Spleen (tissue), 11 donors: ENCODE data around the gene CD93. TPM values are rescaled to one million over a fixed set of nuclear protein-coding genes. Genes with fewer than 3 reads are reported as not detected.

Experiments
- DNase-seq: peaks from one replicate; pipeline ENCODE4 v3.0.0-alpha.2; 2020
- H3K27ac ChIP-seq, 8 donors: fragments of 200-600 bp; sonication (generic) in 7 of 8; 1 replicate in 4 of 8; 2 replicates in 4 of 8; pipeline versions ENCODE4 v1.5.0 to v1.8.0; 2016 to 2021; ENCODE audit warnings: inconsistent platforms in 4 of 8, mild to moderate bottlenecking in 4 of 8, moderate library complexity in 1 of 8
- H3K27me3 ChIP-seq, 7 donors: fragments of 200-600 bp; sonication (generic) in 6 of 7; replicated peaks in 1 of 7; 1 replicate in 4 of 7; 2 replicates in 3 of 7; pipeline versions ENCODE4 v1.5.0 to v1.8.0; 2016 to 2021; ENCODE audit warnings: inconsistent platforms in 3 of 7, mild to moderate bottlenecking in 1 of 7
- H3K36me3 ChIP-seq, 6 donors: fragments of 200-600 bp; sonication (generic) in 5 of 6; 1 replicate in 4 of 6; 2 replicates in 2 of 6; pipeline versions ENCODE4 v1.5.0 to v1.8.0; 2016 to 2021; ENCODE audit warnings: inconsistent platforms in 2 of 6
- H3K4me1 ChIP-seq, 6 donors: fragments of 200-600 bp; sonication (generic) in 5 of 6; 1 replicate in 3 of 6; 2 replicates in 3 of 6; pipeline versions ENCODE4 v1.5.0 to v1.8.0; 2016 to 2021; ENCODE audit warnings: inconsistent platforms in 3 of 6
- H3K4me3 ChIP-seq, 8 donors: fragments of 200-600 bp; sonication (generic) in 7 of 8; 1 replicate in 4 of 8; 2 replicates in 4 of 8; pipeline versions ENCODE4 v1.5.0 to v1.8.0; 2016 to 2021; ENCODE audit warnings: inconsistent platforms in 4 of 8, mild to moderate bottlenecking in 4 of 8, moderate library complexity in 2 of 8
- H3K9me3 ChIP-seq, 8 donors: fragments of 200-600 bp; sonication (generic) in 7 of 8; 1 replicate in 4 of 8; 2 replicates in 4 of 8; pipeline versions ENCODE4 v1.5.0 to v1.8.0; 2016 to 2021; ENCODE audit warnings: inconsistent platforms in 4 of 8
- POLR2A ChIP-seq, 3 donors: fragments of 450-650 bp; IDR thresholded peaks; one replicate each; pipeline ENCODE4 v1.5.1; 2017; ENCODE audit warnings: antibody characterized with exemption in 3 of 3, mild to moderate bottlenecking in 1 of 3
- POLR2AphosphoS5 ChIP-seq, 3 donors: sonication (generic); formaldehyde crosslinking; IDR thresholded peaks; one replicate each; pipeline ENCODE4 v1.5.1; 2017; ENCODE audit warnings: antibody characterized with exemption in 3 of 3
- WGBS, 5 donors: extraction: QIAGEN DNeasy Blood & Tissue Kit in 3 of 5; methylation state at CpG; one replicate each; pipeline versions ENCODE4 v1.1.5 to v1.1.7; 2013 to 2018; 5-methylcytosine and 5-hydroxymethylcytosine counted together
- intact Hi-C: fragments of 100-400 bp; cut with DNase I; formaldehyde crosslinking; loops from one replicate; pipeline ENCODE4 v1.15.0; 2023; ENCODE audit warnings: low total_unique reads
- polyA plus RNA-seq, 3 donors: library from polyadenylated mRNA; stranded (reverse); fragments of 200-250 nt; gene quantifications; one replicate each; pipeline ENCODE4 v1.2.1, GENCODE V29; 2013
- total RNA-seq, 7 donors: library from RNA; depleted of rRNA in 3 of 7; stranded (reverse); fragments of >200 nt in 3 of 7; fragmentation: NEBNext Ultra II Directional in 4 of 7; extraction: Animal tissue kit (Norgen Biotek cat#: 25700) in 4 of 7; gene quantifications; one replicate each; pipeline versions ENCODE4 v1.1.0 to v1.2.1, GENCODE V29; 2016 to 2021
- TF ChIP-seq, protein P1 (sequence below), 11 experiments: fragments of 200-600 bp in 7 of 11; fragments of 450-650 bp in 4 of 11; sonication (generic) in 4 of 11; IDR thresholded peaks in 8 of 11; conservative IDR thresholded peaks in 3 of 11; 1 replicate in 7 of 11; 2 replicates in 4 of 11; pipeline versions ENCODE4 v1.4.0 to v1.8.0; 2016 to 2021; ENCODE audit warnings: antibody characterized with exemption in 11 of 11, inconsistent platforms in 4 of 11, mild to moderate bottlenecking in 1 of 11
- donor health status: healthy with polysubstance abuse.
- donor health status: DM: no; HTN: no; CAD: no; lungs with moderate emphysema.
- donor health status: DM: no; HTN: no; CAD: no.
- donor health status: Bipolar disorder and iron deficiency.
- donor health status: healthy.
- donor health status: DM: no; HTN: no; CAD: no.
- donor health status: DM: yes; HTN: yes; CAD: no.

The CD93 gene
- total and polyA plus RNA-seq, 10 donors = 4.1 to 103 (median 62.5) TPM

DNA sequence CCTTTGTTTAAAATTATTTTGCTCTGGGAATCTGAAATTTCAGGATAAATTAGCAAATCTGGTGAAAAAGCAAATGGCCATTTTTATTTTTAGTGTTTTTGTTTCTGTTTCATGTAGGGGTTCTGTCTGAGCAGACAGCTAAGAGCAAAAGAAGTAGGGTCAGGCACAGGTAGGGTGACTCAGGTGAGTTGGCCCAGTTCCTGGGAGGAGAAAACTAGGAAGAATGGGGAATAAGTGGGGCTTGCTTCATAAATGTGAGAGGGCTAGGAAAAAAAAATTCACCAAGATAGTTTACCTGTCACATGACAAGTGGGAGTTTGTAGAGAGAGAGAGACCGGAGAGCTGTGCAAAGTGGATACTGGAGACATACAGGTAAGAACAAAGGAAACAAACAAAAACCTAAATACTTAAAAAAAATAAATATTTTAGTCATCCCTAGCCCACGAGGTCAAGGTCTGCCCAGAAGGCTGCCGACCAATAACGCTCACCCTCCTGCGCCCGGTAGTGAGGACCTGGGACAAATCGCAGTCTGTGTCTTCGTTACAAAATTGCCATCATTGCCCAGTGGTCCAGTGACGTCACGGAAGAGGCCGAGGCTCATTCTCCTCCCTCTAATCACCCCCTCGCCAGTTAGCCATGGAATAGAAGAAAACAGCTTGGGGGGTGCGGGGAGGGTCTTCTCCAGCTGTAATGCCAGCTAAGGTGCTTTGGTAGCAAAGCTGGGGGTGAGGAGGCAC is 39.0 kb downstream of the CD93 start:
- intact Hi-C loops = loop anchor here (5.0 kb wide), 1 partner anchor 355 kb away; no protein-coding TSS in a partner anchor
- TF ChIP-seq POLR2A (IDR thresholded peaks at IDR 0.05) (no peak), POLR2AphosphoS5 (IDR thresholded peaks at IDR 0.05) (no peak)
- TF ChIP-seq, protein P1, sequence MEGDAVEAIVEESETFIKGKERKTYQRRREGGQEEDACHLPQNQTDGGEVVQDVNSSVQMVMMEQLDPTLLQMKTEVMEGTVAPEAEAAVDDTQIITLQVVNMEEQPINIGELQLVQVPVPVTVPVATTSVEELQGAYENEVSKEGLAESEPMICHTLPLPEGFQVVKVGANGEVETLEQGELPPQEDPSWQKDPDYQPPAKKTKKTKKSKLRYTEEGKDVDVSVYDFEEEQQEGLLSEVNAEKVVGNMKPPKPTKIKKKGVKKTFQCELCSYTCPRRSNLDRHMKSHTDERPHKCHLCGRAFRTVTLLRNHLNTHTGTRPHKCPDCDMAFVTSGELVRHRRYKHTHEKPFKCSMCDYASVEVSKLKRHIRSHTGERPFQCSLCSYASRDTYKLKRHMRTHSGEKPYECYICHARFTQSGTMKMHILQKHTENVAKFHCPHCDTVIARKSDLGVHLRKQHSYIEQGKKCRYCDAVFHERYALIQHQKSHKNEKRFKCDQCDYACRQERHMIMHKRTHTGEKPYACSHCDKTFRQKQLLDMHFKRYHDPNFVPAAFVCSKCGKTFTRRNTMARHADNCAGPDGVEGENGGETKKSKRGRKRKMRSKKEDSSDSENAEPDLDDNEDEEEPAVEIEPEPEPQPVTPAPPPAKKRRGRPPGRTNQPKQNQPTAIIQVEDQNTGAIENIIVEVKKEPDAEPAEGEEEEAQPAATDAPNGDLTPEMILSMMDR (IDR thresholded peaks at IDR 0.05 in 8 of 11, conservative IDR thresholded peaks at IDR 0.05 in 3 of 11) = no peak
- Histone ChIP-seq H3K36me3 (peaks cover 0 to 13% (median 0%) of the 10 kb centered on the region in 6 donors), H3K4me1 (peaks cover 0 to 92% (median 49%) of the 10 kb centered on the region in 6 donors), H3K27ac (peak overlapping the region; percentile 88 to 96 (median 91)), H3K27me3 (peaks cover 0 to 64% (median 29%) of the 10 kb centered on the region in 7 donors), H3K9me3 (no peaks in the 10 kb centered on the region), H3K4me3 (peak overlapping the region; percentile 42 to 77 (median 57))
- 53 to 63% (median 56%) methylated on average over 13 of the region's 13 CpGs for WGBS, 5 donors
- DNase-seq = no peak

DNA sequence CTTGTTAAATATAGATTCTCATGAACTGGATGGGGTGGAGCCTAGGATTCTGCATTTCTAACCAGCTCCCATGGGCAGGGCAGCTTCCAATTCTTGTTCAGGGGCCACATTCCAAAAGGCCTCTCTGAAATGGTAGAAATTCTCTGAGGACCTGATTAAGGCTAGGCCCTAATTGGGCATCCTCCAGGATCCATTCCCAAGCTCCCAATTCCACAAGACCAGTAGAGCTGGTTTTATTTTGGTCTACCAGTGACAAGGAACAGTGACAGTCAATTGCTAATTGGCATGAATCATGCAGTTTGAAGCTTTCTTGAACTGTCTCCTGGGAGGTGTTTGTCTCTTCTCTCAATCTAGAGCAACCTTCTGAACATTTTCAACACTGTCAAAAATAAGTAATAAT is 39.7 kb downstream of the CD93 start:
- Histone ChIP-seq H3K27ac (peak overlapping the region in 4 of 8 donors; percentile 91 to 96 (median 92)), H3K4me3 (peak overlapping the region; percentile 42 to 77 (median 57))

DNA sequence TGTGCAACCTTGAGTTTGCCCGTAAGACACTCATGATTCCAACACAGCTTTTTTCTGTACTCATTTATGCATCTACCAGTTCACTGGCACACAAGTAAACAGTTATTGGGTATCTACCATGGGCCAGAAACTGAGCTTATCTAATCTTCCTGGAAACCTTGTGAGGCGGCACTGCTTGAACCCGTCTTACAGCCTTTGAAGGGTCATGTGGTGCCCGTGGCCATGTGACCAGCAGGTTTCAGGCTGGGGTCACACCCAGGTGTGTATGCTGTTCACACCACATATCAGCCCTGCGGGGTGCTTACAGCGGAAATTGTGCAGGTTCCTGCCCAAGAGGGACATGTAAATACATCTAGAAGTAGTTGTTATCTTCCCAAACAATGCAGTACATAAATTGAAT is 42.7 kb downstream of the CD93 start:
- WGBS, 5 donors = 60 to 80% (median 75%) methylated on average over 6 of the region's 6 CpGs
- Histone ChIP-seq H3K4me3 (no peak overlapping the region), H3K9me3 (no peaks in the 10 kb centered on the region), H3K27ac (no peak overlapping the region), H3K36me3 (peaks cover 0 to 13% (median 0%) of the 10 kb centered on the region in 6 donors), H3K4me1 (peaks cover 0 to 58% (median 24%) of the 10 kb centered on the region in 6 donors), H3K27me3 (peaks cover 0 to 49% (median 10%) of the 10 kb centered on the region in 7 donors)
- TF ChIP-seq, protein P1 (IDR thresholded peaks at IDR 0.05 in 8 of 11, conservative IDR thresholded peaks at IDR 0.05 in 3 of 11) = no peak
- no peak for TF ChIP-seq POLR2A (IDR thresholded peaks at IDR 0.05)
- TF ChIP-seq POLR2AphosphoS5 (IDR thresholded peaks at IDR 0.05) = no peak
- intact Hi-C loops = no loop called here
- DNase-seq = no peak

More for the DNA sequence above, 39.7 kb downstream of the CD93 start:
- peaks cover 0 to 13% (median 0%) of the 10 kb centered on the region in 6 donors for H3K36me3 ChIP-seq
- DNase-seq = no peak
- intact Hi-C loops = loop anchor here (5.0 kb wide), 1 partner anchor 354 kb away; no protein-coding TSS in a partner anchor
- H3K4me1 ChIP-seq = peaks cover 0 to 88% (median 49%) of the 10 kb centered on the region in 6 donors
- no peaks in the 10 kb centered on the region for H3K9me3 ChIP-seq
- peaks cover 0 to 60% (median 29%) of the 10 kb centered on the region in 7 donors for H3K27me3 ChIP-seq
- no peak for TF ChIP-seq POLR2A (IDR thresholded peaks at IDR 0.05)

DNA sequence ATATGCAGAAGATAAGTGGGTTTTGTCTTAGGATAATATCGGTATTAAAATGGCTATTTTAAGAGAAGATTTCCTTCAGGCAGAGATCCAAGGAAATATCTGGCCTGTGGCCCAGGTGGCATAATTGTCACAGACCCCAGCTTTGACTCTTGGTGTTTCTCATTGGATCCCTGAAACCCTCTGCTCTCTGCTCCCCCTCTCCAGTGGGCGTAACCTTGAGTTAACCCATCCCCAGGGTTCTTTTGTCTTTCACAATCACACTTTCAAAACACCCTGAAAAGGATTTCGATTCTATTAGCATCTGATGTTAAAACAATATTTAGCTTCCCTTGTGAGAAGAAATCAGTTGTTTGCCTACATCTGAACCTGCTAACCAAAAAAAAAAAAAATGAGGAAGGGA is 43.9 kb downstream of the CD93 start:
- Histone ChIP-seq H3K4me1 (peaks cover 0 to 47% (median 13%) of the 10 kb centered on the region in 6 donors), H3K9me3 (no peaks in the 10 kb centered on the region), H3K36me3 (peaks cover 0 to 13% (median 0%) of the 10 kb centered on the region in 6 donors), H3K27me3 (peaks cover 0 to 48% (median under 1%) of the 10 kb centered on the region in 7 donors), H3K27ac (no peak overlapping the region), H3K4me3 (no peak overlapping the region)
- intact Hi-C loops = no loop called here
- TF ChIP-seq, protein P1 (IDR thresholded peaks at IDR 0.05 in 8 of 11, conservative IDR thresholded peaks at IDR 0.05 in 3 of 11) = no peak
- TF ChIP-seq POLR2AphosphoS5 (IDR thresholded peaks at IDR 0.05) (no peak), POLR2A (IDR thresholded peaks at IDR 0.05) (no peak)
- no peak for DNase-seq
- 40 to 50% (median 45%) methylated on average over 3 of the region's 3 CpGs for WGBS, 5 donors
